IMR-90 (cell line): ENCODE measurements around the gene CSNK2A1. TPM values are rescaled to one million over a fixed set of nuclear protein-coding genes. Genes with fewer than 3 reads are reported as not detected.

Experiments used
- ATAC-seq: fragments of 200-7000 bp; cut with Tn5 transposase; 2 replicates; pipeline ENCODE4 v1.9.1; 2020; ENCODE audit warnings: low read depth, mild to moderate bottlenecking, moderate library complexity
- BruUV-seq: library from RNA; stranded (reverse); fragments of 400-500 nt; replicated peaks from 2 replicates; lab custom pipeline; 2021; lab: Mats Ljungman, UMichigan
- CTCF ChIA-PET: fragments of 300-600 bp; formaldehyde crosslinking; extraction: SDS; loops from one replicate; lab custom pipeline; 2021; ENCODE audit warnings: antibody characterized with exemption; lab: Yijun Ruan, JAX
- POLR2A ChIA-PET: fragments of 300-600 bp; sonication (Branson Sonifier 250); formaldehyde crosslinking; loops from one replicate; lab custom pipeline; 2022; ENCODE audit warnings: antibody characterized with exemption; ENCODE audit not compliant: unreplicated experiment; lab: Charles Lee
- DNase-seq: peaks from one replicate; pipeline ENCODE4 v3.0.0; 2013
- H2AFZ ChIP-seq: replicated peaks from 2 replicates; pipeline ENCODE3; 2013; ENCODE audit warnings: low read length, mild to moderate bottlenecking; ENCODE audit not compliant: poor library complexity
- H2AK5ac ChIP-seq: 2 replicates; pipeline ENCODE4 v1.6.1; 2013; ENCODE audit warnings: low read depth, low read length, inconsistent platforms
- H2AK9ac ChIP-seq: replicated peaks from 2 replicates; pipeline ENCODE3; 2013; ENCODE audit warnings: mild to moderate bottlenecking, low read depth, low read length, moderate library complexity; ENCODE audit not compliant: poor library complexity
- H2BK120ac ChIP-seq: 2 replicates; pipeline ENCODE4 v1.6.1; 2013; ENCODE audit warnings: low read depth, low read length, inconsistent platforms
- H2BK15ac ChIP-seq: 3 replicates; pipeline ENCODE4 v1.6.1; 2013; ENCODE audit warnings: low read depth, low read length, inconsistent platforms
- H2BK20ac ChIP-seq: 2 replicates; pipeline ENCODE4 v1.6.1; 2013; ENCODE audit warnings: low read depth, mild to moderate bottlenecking, inconsistent platforms, low read length, moderate library complexity
- H2BK5ac ChIP-seq: 2 replicates; pipeline ENCODE4 v1.6.1; 2013; ENCODE audit warnings: mild to moderate bottlenecking, low read depth, low read length, inconsistent platforms; ENCODE audit not compliant: poor library complexity, severe bottlenecking
- H3K14ac ChIP-seq: replicated peaks from 2 replicates; pipeline ENCODE4 v1.6.1; 2013; ENCODE audit warnings: low read depth, low read length, inconsistent platforms
- H3K18ac ChIP-seq: 2 replicates; pipeline ENCODE4 v1.6.1; 2013; ENCODE audit warnings: low read depth, low read length, control low read depth
- H3K23ac ChIP-seq: 2 replicates; pipeline ENCODE4 v1.6.1; 2013; ENCODE audit warnings: low read depth, low read length, inconsistent platforms
- H3K27ac ChIP-seq: 2 replicates; pipeline ENCODE4 v1.5.1; 2013; ENCODE audit warnings: mild to moderate bottlenecking, control low read depth, low read length; ENCODE audit not compliant: insufficient read depth
- H3K27me3 ChIP-seq: 2 replicates; pipeline ENCODE4 v1.6.1; 2013; ENCODE audit warnings: low read length; ENCODE audit not compliant: control insufficient read depth, insufficient read depth
- H3K36me3 ChIP-seq: 2 replicates; pipeline ENCODE4 v1.6.1; 2013; ENCODE audit warnings: low read length, mixed read lengths; ENCODE audit not compliant: control insufficient read depth, insufficient read depth
- H3K4ac ChIP-seq: 2 replicates; pipeline ENCODE4 v1.6.1; 2013; ENCODE audit warnings: low read depth, low read length, inconsistent platforms
- H3K4me1 ChIP-seq: 2 replicates; pipeline ENCODE4 v1.6.1; 2013; ENCODE audit warnings: low read length, mixed read lengths; ENCODE audit not compliant: control insufficient read depth, insufficient read depth
- H3K4me2 ChIP-seq: 2 replicates; pipeline ENCODE4 v1.6.1; 2013; ENCODE audit warnings: low read depth, mild to moderate bottlenecking, control low read depth, low read length, moderate library complexity
- H3K4me3 ChIP-seq: 2 replicates; pipeline ENCODE4 v1.5.1; 2013; ENCODE audit warnings: low read depth, mild to moderate bottlenecking, control low read depth, low read length, moderate library complexity; ENCODE audit not compliant: insufficient read depth
- H3K56ac ChIP-seq: 2 replicates; pipeline ENCODE4 v1.6.1; 2013; ENCODE audit warnings: low read length, inconsistent platforms; ENCODE audit not compliant: insufficient read depth; ENCODE audit errors: extremely low read depth
- H3K79me1 ChIP-seq, 2 experiments: 2 replicates each; pipeline ENCODE4 v1.6.1; 2013; ENCODE audit warnings: low read length in 2 of 2, inconsistent platforms in 1 of 2, low read depth in 1 of 2
- H3K9ac ChIP-seq: 2 replicates; pipeline ENCODE4 v1.6.1; 2013; ENCODE audit warnings: low read depth, low read length, control low read depth
- H3K9me1 ChIP-seq: 2 replicates; pipeline ENCODE4 v1.6.1; 2013; ENCODE audit warnings: low read length, inconsistent platforms; ENCODE audit not compliant: insufficient read depth
- H3K9me3 ChIP-seq: 2 replicates; pipeline ENCODE4 v1.6.1; 2013; ENCODE audit warnings: low read length; ENCODE audit not compliant: control insufficient read depth, insufficient read depth
- H4K20me1 ChIP-seq: 2 replicates; pipeline ENCODE4 v1.6.1; 2013; ENCODE audit warnings: low read length, inconsistent platforms; ENCODE audit not compliant: insufficient read depth
- H4K5ac ChIP-seq: 2 replicates; pipeline ENCODE4 v1.6.1; 2013; ENCODE audit warnings: mild to moderate bottlenecking, low read depth, low read length, control low read depth
- H4K8ac ChIP-seq, 2 experiments: 2 replicates each; pipeline ENCODE4 v1.6.1; 2013; ENCODE audit warnings: low read depth in 2 of 2, low read length in 2 of 2, control low read depth in 1 of 2, inconsistent platforms in 1 of 2
- H4K91ac ChIP-seq: 2 replicates; pipeline ENCODE4 v1.6.1; 2013; ENCODE audit warnings: low read depth, low read length, inconsistent platforms; ENCODE audit not compliant: insufficient read depth
- CEBPB ChIP-seq: IDR thresholded peaks from 2 replicates; pipeline ENCODE4 v1.6.1; 2012; ENCODE audit warnings: low read depth, low read length, improper control_type of control experiment
- CHD1 ChIP-seq: IDR thresholded peaks from 2 replicates; pipeline ENCODE4 v1.6.1; 2012; ENCODE audit warnings: low read depth, low read length, improper control_type of control experiment
- FOS ChIP-seq: fragments of 150-350 bp; IDR thresholded peaks from 2 replicates; pipeline ENCODE4 v1.6.1; 2016; ENCODE audit warnings: low read depth, low read length
- MAZ ChIP-seq: IDR thresholded peaks from 2 replicates; pipeline ENCODE4 v1.6.1; 2012; ENCODE audit warnings: low read depth, mild to moderate bottlenecking, low read length, improper control_type of control experiment, moderate library complexity, borderline replicate concordance
- MXI1 ChIP-seq: IDR thresholded peaks from 2 replicates; pipeline ENCODE4 v1.6.1; 2012; ENCODE audit warnings: low read depth, mild to moderate bottlenecking, low read length, moderate library complexity, borderline replicate concordance
- NFE2L2 ChIP-seq: fragments of 150-350 bp; IDR thresholded peaks from 2 replicates; pipeline ENCODE4 v1.6.1; 2016; ENCODE audit warnings: low read depth, mild to moderate bottlenecking, low read length
- POLR2A ChIP-seq: IDR thresholded peaks from 2 replicates; pipeline ENCODE4 v1.6.1; 2012; ENCODE audit warnings: mild to moderate bottlenecking, low read depth, low read length
- USF2 ChIP-seq: fragments of 150-350 bp; IDR thresholded peaks from 2 replicates; pipeline ENCODE4 v1.6.1; 2017; ENCODE audit warnings: mild to moderate bottlenecking, antibody characterized with exemption, low read length, low read depth
- WGBS, 2 experiments: methylation state at CpG; one replicate each; pipeline versions ENCODE4 v1.1.5 to v1.1.7; 2013; ENCODE audit warnings: missing lambda C conversion rate in 2 of 2; ENCODE audit not compliant: insufficient read length in 1 of 2; ENCODE audit errors: extremely low coverage in 2 of 2; 5-methylcytosine and 5-hydroxymethylcytosine counted together
- dilution Hi-C: fragments of 300-500 bp; cut with HindIII; formaldehyde crosslinking; loops from one replicate; pipeline ENCODE4 v1.14.3; 2018; ENCODE audit warnings: low sequenced_read_pairs; ENCODE audit not compliant: unreplicated experiment
- in situ Hi-C: fragments of 300-500 bp; cut with MboI; formaldehyde crosslinking; loops from 3 replicates; pipeline ENCODE4 v1.14.3; 2019; ENCODE audit warnings: low sequenced_read_pairs, inconsistent platforms, mixed read lengths
- intact Hi-C: fragments of 100-400 bp; cut with micrococcal nuclease; formaldehyde crosslinking; loops from 2 replicates; pipeline ENCODE4 v1.10.0; 2022
- polyA plus RNA-seq, 3 experiments: library from polyadenylated mRNA; depleted of rRNA; stranded (reverse); fragments of >200 nt; gene quantifications; 2 replicates each; pipeline ENCODE4 v1.2.3, GENCODE V29; 2012; ENCODE audit warnings: low replicate concordance in 1 of 3
- total RNA-seq: library from RNA; depleted of rRNA; stranded (reverse); fragments of >200 nt; gene quantifications from 2 replicates; pipeline ENCODE4 v1.2.3, GENCODE V29; 2012

The CSNK2A1 gene
- total and polyA plus RNA-seq, 2 of the 4 experiments (the other 2 are of a cell fraction): 86.3 to 151 TPM

- Histone ChIP-seq H2BK15ac (no peak overlapping the region), H2BK20ac (no peak overlapping the region), H3K9me1 (no peaks in the 10 kb centered on the region; the same call in 1 of the 2 replicates), H2BK5ac (no peak overlapping the region), H3K4me2 (no peak overlapping the region), H3K14ac (no peak overlapping the region), H3K27me3 (no peaks in the 10 kb centered on the region), H2AK5ac (no peak overlapping the region), H3K36me3 (peaks cover 35% of the 10 kb centered on the region), H2AFZ (no peak overlapping the region), H3K9ac (no peak overlapping the region), H4K8ac (no peak overlapping the region), H3K23ac (no peak overlapping the region), H2AK9ac (no peak overlapping the region), H3K9me3 (no peaks in the 10 kb centered on the region), H4K5ac (no peak overlapping the region), H3K4me1 (no peaks in the 10 kb centered on the region), H3K79me1 (peaks cover 4 to 6% of the 10 kb centered on the region in 2 experiments; a peak in 3 of 4 replicates), H3K4me3 (no peak overlapping the region), H3K18ac (no peak overlapping the region), H4K91ac (no peak overlapping the region), H3K27ac (no peak overlapping the region), H3K56ac (no peak overlapping the region), H4K20me1 (no peaks in the 10 kb centered on the region), H2BK120ac (no peak overlapping the region), H3K4ac (no peak overlapping the region)
- in situ Hi-C loops: loop anchor here (10.0 kb wide), 1 partner anchor 157 kb away; the partner anchor contains the start of gene SRXN1
- CTCF ChIA-PET: interaction anchor here (0.5 kb wide), 1 partner anchor 641 kb away, joined by 7 read pairs; no protein-coding TSS in a partner anchor
- dilution Hi-C loops: no loop called here
- ATAC-seq (no peak), DNase-seq (no peak)
- WGBS, 2 experiments: 83% methylated on average over 1 of the region's 2 CpGs; no CpG with 5 or more reads in 1 of the 2 experiments
- POLR2A ChIA-PET: no interaction called here
- no peak for TF ChIP-seq POLR2A
- TF ChIP-seq CHD1: no peak
- TF ChIP-seq USF2: no peak
- no peak for TF ChIP-seq CEBPB
- TF ChIP-seq NFE2L2: no peak
- TF ChIP-seq MAZ: no peak
- TF ChIP-seq FOS: no peak
- TF ChIP-seq MXI1: no peak
- intact Hi-C loops: no loop called here
- BruUV-seq: no TSS peak
These were observed 45.6 kb downstream of the CSNK2A1 start for GRCh38 chr20:497979-498378.
